ENCODE results near the gene TRIM2. TPM values are rescaled to one million over a fixed set of nuclear protein-coding genes. Genes with fewer than 3 reads are reported as not detected.

TRIM2 gene
- total RNA-seq, 4 donors from 2014 or later: 71.8 to 124 (median 95.3) TPM

- WGBS, 2 donors (ENCODE audit: low coverage in 1 of 2): 90 to 93% methylated on average over 1 to 4 of the region's 4 CpGs
- DNase-seq: no peak
- Histone ChIP-seq H3K4me1 (no peaks in the 10 kb centered on the region), H3K36me3 (no peaks in the 10 kb centered on the region), H3K4me3 (no peak overlapping the region), H3K9me3 (no peaks in the 10 kb centered on the region), H3K27ac (no peak overlapping the region), H3K27me3 (no peaks in the 10 kb centered on the region)
- TF ChIP-seq CTCF (IDR thresholded peaks at IDR 0.05): no peak
- TF ChIP-seq EP300 (IDR thresholded peaks at IDR 0.05; ENCODE audit: low read depth): no peak
- no peak for TF ChIP-seq POLR2AphosphoS5 (IDR thresholded peaks at IDR 0.05)
- in situ Hi-C loops (cut with MboI; ENCODE audit: low pct_ligation_motif_present in 1 of 4, low pct_unique_long_range_greater_than_20kb in 1 of 4, low sequenced_read_pairs in 3 of 4) (no loop called here), intact Hi-C loops (cut with DNase I; ENCODE audit: low total_unique reads) (no loop called here)
These were observed 183.7 kb downstream of the TRIM2 start for GRCh38 chr4:153387981-153388380.

Small RNA genes within 50 kb of the gene (small RNA-seq; reads per million reads assigned to genes)
- 0 reads per million in 4 donors for gene RF00019
- gene RN7SL419P: 0 reads per million in 4 donors
- gene RNU6-1196P: 0 reads per million in 4 donors

Other genes starting within 250 kb of the TRIM2 start
- 1 to 10 TPM in 2 of 4 donors, under 1 TPM in 1, not detected in 1; 0.80 to 3.2 (median 1.4) TPM for gene MND1, start 140.2 kb downstream of the TRIM2 start, total RNA-seq

Data from transverse colon (tissue), 4 donors.